ENCODE results near the gene ZFHX2. TPM values are rescaled to one million over a fixed set of nuclear protein-coding genes. Genes with fewer than 3 reads are reported as not detected.

Gene ZFHX2
- total and polyA plus RNA-seq, 2 of the 13 experiments (the other 11 are each of a cell fraction or from before 2014, with no cell fraction given): 0.17 to 0.44 TPM

DNA sequence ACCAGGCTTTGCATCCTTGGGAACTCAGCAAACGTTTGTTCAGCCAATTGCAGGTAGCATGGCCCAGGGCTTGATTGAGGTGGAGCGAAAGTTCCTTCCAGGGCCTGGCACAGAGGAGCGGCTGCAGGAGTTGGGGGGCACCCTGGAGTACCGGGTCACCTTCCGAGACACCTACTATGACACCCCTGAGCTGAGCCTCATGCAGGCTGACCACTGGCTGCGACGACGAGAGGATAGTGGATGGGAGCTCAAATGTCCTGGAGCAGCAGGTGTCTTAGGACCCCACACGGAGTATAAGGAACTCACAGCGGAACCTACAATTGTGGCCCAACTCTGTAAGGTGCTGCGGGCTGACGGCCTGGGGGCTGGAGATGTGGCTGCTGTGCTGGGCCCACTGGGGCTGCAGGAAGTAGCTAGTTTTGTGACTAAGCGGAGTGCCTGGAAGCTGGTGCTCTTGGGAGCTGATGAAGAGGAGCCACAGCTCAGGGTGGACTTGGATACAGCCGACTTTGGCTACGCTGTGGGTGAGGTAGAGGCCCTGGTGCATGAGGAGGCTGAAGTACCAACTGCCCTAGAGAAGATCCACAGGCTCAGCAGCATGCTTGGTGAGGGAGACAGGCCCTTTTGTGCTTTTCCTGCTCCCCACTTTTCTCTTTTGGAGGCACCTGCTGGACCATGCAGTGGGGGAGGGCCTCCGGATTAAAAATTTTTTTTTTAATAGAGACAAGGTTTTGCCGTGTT, 5.3 kb upstream of the ZFHX2 start (continued):
- no peak for TF ChIP-seq NFE2 (CRISPR knock-in tag; IDR thresholded peaks at IDR 0.05)

DNA sequence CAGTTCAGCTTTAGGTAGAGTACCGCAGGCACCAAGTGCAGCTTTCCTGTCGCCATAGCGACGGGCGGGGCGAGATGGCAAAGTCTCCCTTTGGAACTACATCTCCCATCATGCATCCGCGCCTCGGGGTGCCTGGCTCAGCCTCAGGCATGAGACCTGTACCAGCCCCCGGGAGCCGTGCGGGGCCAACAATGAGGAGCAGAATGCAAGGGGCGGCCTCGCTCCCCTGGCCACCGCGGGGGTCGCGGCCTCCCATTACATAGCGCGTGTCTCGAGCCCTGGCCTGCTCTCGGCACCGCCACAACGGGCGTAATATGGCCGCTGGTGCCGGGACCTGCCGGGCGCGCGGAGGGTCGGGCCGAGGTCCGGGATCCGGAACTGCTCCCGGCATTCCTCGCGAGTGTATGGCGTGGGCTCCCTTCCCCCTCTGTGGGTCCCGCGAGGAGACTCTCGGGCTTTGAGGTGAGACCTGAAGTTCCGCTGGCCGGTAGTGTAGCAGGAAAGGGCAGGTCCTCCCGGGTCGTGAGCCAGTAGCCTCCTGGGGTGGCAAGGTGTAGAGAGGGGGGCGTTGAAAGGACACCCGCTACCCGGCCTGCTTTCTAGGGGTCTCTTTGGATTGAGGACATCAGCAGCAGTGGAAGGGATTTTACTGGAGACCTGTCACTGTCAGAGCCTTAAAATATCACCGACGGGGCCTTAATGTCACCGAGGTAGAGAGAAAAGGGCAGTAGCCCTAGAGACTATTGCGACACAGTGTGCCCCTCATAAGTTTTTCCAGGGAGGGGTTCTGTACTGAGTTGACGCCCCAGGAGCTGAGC, 4.5 kb upstream of the ZFHX2 start, which contains the start of gene THTPA:
Gene THTPA (plus strand): TSS at position 390 of the 818 bp plus-strand sequence. CDS start 487 bp downstream, outside the sequence.
- intact Hi-C loops (cut with micrococcal nuclease; ENCODE audit: unreplicated experiment) (loop anchor here (2.0 to 5.0 kb wide), 2 partner anchors 233 to 289 kb away; no protein-coding TSS in a partner anchor), in situ Hi-C loops (cut with HindIII; ENCODE audit: extremely low pct_ligation_motif_present, low pct_unique_long_range_greater_than_20kb) (loop anchor here (5.0 kb wide), 2 partner anchors 74 to 234 kb away; partner anchors contain the start of gene PABPN1)
- H4K20me1 ChIP-seq (ENCODE audit: insufficient read depth, low read length): no peaks in the 10 kb centered on the region
- H3K9me3 ChIP-seq (ENCODE audit: low read length): no peaks in the 10 kb centered on the region
- peak; percentile 81 for FAIRE-seq
- ChIA-PET CTCF (ENCODE audit: low intra/inter-chr PET ratio, low total read pairs) (interaction anchor here (10.9 kb wide), 1 partner anchor 75 kb away, joined by 275 read pairs; no protein-coding TSS in a partner anchor), POLR2A (interaction anchor here (0.6 to 7.6 kb wide), 45 partner anchors 8 to 640 kb away, joined by 3 to 113 read pairs (median 4); partner anchors contain the start of genes ACIN1, AP1G2, BCL2L2 and C14orf119)
- peak within 1 kb of the TSS; percentile 92 for H3K9ac ChIP-seq (ENCODE audit: insufficient read depth, low read depth, low read length)
- H3K4me1 ChIP-seq (ENCODE audit: insufficient read depth, low read length): peaks cover 60% of the 10 kb centered on the region
- H3K4me2 ChIP-seq (ENCODE audit: low read depth, low read length): peak within 1 kb of the TSS; percentile 98
- peaks cover 19 to 21% of the 10 kb centered on the region in 2 experiments for H3K36me3 ChIP-seq (replicated peaks in 1 of 2; ENCODE audit: control insufficient read depth in 1 of 2, insufficient read depth in 2 of 2, low read length in 2 of 2)
- peaks cover 9% of the 10 kb centered on the region for H3K79me2 ChIP-seq (ENCODE audit: insufficient read depth, low read length)
- BruUV-seq (replicated peaks): TSS peak; percentile 55
- no peaks in the 10 kb centered on the region; a peak in 1 of 5 replicates for H3K27me3 ChIP-seq (ENCODE audit: control insufficient read depth in 1 of 2, insufficient read depth in 2 of 2, low read length in 2 of 2)
- peak; percentile 96 for DNase-seq (ENCODE audit: low spot score)
- ATAC-seq: peak; percentile 87
- H3K4me3 ChIP-seq (replicated peaks in 1 of 3; ENCODE audit: insufficient read depth in 1 of 3, low read depth in 2 of 3, low read length in 3 of 3): peak within 1 kb of the TSS; percentile 83 to 97 (median 84)
- H3K27ac ChIP-seq (ENCODE audit: extremely low read length, insufficient read depth, low read length): peak within 1 kb of the TSS; percentile 89
- H2AFZ ChIP-seq (ENCODE audit: low read length): peak within 1 kb of the TSS; percentile 20
- WGBS (ENCODE audit: low lambda C conversion rate): under 1% methylated on average over 54 of the region's 54 CpGs
- no peak for TF ChIP-seq ARNT (IDR thresholded peaks at IDR 0.05)
- peak in 1 of 2 experiments; percentile 40; a peak in 2 of 4 replicates for TF ChIP-seq NR2F1 (CRISPR knock-in tag; IDR thresholded peaks at IDR 0.05)
- TF ChIP-seq, protein P1, sequence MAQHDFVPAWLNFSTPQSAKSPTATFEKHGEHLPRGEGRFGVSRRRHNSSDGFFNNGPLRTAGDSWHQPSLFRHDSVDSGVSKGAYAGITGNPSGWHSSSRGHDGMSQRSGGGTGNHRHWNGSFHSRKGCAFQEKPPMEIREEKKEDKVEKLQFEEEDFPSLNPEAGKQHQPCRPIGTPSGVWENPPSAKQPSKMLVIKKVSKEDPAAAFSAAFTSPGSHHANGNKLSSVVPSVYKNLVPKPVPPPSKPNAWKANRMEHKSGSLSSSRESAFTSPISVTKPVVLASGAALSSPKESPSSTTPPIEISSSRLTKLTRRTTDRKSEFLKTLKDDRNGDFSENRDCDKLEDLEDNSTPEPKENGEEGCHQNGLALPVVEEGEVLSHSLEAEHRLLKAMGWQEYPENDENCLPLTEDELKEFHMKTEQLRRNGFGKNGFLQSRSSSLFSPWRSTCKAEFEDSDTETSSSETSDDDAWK (CRISPR knock-in tag; IDR thresholded peaks at IDR 0.05): no peak
- TF ChIP-seq, protein P2, sequence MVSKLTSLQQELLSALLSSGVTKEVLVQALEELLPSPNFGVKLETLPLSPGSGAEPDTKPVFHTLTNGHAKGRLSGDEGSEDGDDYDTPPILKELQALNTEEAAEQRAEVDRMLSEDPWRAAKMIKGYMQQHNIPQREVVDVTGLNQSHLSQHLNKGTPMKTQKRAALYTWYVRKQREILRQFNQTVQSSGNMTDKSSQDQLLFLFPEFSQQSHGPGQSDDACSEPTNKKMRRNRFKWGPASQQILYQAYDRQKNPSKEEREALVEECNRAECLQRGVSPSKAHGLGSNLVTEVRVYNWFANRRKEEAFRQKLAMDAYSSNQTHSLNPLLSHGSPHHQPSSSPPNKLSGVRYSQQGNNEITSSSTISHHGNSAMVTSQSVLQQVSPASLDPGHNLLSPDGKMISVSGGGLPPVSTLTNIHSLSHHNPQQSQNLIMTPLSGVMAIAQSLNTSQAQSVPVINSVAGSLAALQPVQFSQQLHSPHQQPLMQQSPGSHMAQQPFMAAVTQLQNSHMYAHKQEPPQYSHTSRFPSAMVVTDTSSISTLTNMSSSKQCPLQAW (CRISPR knock-in tag; IDR thresholded peaks at IDR 0.05): peak; percentile 99
- TF ChIP-seq, protein P3, sequence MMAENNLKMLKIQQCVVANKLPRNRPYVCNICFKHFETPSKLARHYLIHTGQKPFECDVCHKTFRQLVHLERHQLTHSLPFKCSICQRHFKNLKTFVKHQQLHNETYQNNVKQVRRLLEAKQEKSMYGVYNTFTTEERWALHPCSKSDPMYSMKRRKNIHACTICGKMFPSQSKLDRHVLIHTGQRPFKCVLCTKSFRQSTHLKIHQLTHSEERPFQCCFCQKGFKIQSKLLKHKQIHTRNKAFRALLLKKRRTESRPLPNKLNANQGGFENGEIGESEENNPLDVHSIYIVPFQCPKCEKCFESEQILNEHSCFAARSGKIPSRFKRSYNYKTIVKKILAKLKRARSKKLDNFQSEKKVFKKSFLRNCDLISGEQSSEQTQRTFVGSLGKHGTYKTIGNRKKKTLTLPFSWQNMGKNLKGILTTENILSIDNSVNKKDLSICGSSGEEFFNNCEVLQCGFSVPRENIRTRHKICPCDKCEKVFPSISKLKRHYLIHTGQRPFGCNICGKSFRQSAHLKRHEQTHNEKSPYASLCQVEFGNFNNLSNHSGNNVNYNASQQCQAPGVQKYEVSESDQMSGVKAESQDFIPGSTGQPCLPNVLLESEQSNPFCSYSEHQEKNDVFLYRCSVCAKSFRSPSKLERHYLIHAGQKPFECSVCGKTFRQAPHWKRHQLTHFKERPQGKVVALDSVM (CRISPR knock-in tag; IDR thresholded peaks at IDR 0.05): peak; percentile 53; the same call in 1 of the 2 replicates
- TF ChIP-seq ZNF724P (CRISPR knock-in tag; IDR thresholded peaks at IDR 0.05; ENCODE audit: borderline replicate concordance): peak; percentile 98
- peak; percentile 95; the same call in 1 of the 2 replicates for TF ChIP-seq ZIK1 (CRISPR knock-in tag; IDR thresholded peaks at IDR 0.05; ENCODE audit: borderline replicate concordance, low read depth)
- peak; percentile 72 for TF ChIP-seq PTBP1 (IDR thresholded peaks at IDR 0.05; ENCODE audit: low read depth, low read length, poor library complexity, severe bottlenecking)
- TF ChIP-seq, protein P4, sequence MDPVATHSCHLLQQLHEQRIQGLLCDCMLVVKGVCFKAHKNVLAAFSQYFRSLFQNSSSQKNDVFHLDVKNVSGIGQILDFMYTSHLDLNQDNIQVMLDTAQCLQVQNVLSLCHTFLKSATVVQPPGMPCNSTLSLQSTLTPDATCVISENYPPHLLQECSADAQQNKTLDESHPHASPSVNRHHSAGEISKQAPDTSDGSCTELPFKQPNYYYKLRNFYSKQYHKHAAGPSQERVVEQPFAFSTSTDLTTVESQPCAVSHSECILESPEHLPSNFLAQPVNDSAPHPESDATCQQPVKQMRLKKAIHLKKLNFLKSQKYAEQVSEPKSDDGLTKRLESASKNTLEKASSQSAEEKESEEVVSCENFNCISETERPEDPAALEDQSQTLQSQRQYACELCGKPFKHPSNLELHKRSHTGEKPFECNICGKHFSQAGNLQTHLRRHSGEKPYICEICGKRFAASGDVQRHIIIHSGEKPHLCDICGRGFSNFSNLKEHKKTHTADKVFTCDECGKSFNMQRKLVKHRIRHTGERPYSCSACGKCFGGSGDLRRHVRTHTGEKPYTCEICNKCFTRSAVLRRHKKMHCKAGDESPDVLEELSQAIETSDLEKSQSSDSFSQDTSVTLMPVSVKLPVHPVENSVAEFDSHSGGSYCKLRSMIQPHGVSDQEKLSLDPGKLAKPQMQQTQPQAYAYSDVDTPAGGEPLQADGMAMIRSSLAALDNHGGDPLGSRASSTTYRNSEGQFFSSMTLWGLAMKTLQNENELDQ (CRISPR knock-in tag; IDR thresholded peaks at IDR 0.05; ENCODE audit: borderline replicate concordance): peak; percentile 87; the same call in 1 of the 2 replicates
- TF ChIP-seq RBM22 (optimal IDR thresholded peaks at IDR 0.05; ENCODE audit: low read length): peak; percentile 98

Measured in HepG2 (cell line).